Trophoblast cell (in vitro differentiated cells and primary cell): Measurements from ENCODE around the gene BAZ2A.

ENCODE experiments used
- DNase-seq, 2 donors: peaks; one replicate each; pipeline ENCODE4 v3.0.0-alpha.2; 2016
- H2AFZ ChIP-seq: 2 replicates; pipeline ENCODE4 v1.6.1; 2013; ENCODE audit warnings: low read length, moderate library complexity, mild to moderate bottlenecking; ENCODE audit not compliant: insufficient read depth, poor library complexity
- H2AK5ac ChIP-seq: 2 replicates; pipeline ENCODE4 v1.6.1; 2013; ENCODE audit warnings: mild to moderate bottlenecking, low read length
- H2BK120ac ChIP-seq: 2 replicates; pipeline ENCODE4 v1.6.1; 2013; ENCODE audit warnings: low read length, mild to moderate bottlenecking, moderate library complexity; ENCODE audit not compliant: insufficient read depth, poor library complexity
- H2BK12ac ChIP-seq: 2 replicates; pipeline ENCODE4 v1.6.1; 2013; ENCODE audit warnings: mild to moderate bottlenecking, low read length, moderate library complexity
- H2BK5ac ChIP-seq: 2 replicates; pipeline ENCODE4 v1.6.1; 2013; ENCODE audit warnings: low read length, low read depth, moderate library complexity, mild to moderate bottlenecking; ENCODE audit not compliant: poor library complexity
- H3K14ac ChIP-seq: 2 replicates; pipeline ENCODE4 v1.6.1; 2013; ENCODE audit warnings: mild to moderate bottlenecking, low read length
- H3K18ac ChIP-seq: 2 replicates; pipeline ENCODE4 v1.6.1; 2013; ENCODE audit warnings: mild to moderate bottlenecking, low read length
- H3K23ac ChIP-seq: 2 replicates; pipeline ENCODE4 v1.6.1; 2013; ENCODE audit warnings: low read length
- H3K27ac ChIP-seq: 2 replicates; pipeline ENCODE4 v1.5.1; 2013; ENCODE audit warnings: low read depth, mild to moderate bottlenecking, inconsistent platforms, low read length, moderate library complexity
- H3K27me3 ChIP-seq: 2 replicates; pipeline ENCODE4 v1.6.1; 2013; ENCODE audit warnings: inconsistent platforms, mild to moderate bottlenecking, low read length, moderate library complexity; ENCODE audit not compliant: insufficient read depth
- H3K36me3 ChIP-seq, 2 experiments: 1 replicate in 1 of 2; 2 replicates in 1 of 2; pipeline ENCODE4 v1.6.1; 2013; ENCODE audit warnings: low read length in 2 of 2, mild to moderate bottlenecking in 2 of 2, moderate library complexity in 1 of 2; ENCODE audit not compliant: insufficient read depth in 2 of 2, control insufficient read depth in 1 of 2
- H3K4ac ChIP-seq: 2 replicates; pipeline ENCODE4 v1.6.1; 2013; ENCODE audit warnings: low read depth, mild to moderate bottlenecking, low read length, moderate library complexity
- H3K4me1 ChIP-seq, 2 experiments: 1 replicate in 1 of 2; 2 replicates in 1 of 2; pipeline ENCODE4 v1.6.1; 2013; ENCODE audit warnings: low read length in 2 of 2, mild to moderate bottlenecking in 2 of 2, moderate library complexity in 1 of 2; ENCODE audit not compliant: insufficient read depth in 2 of 2, control insufficient read depth in 1 of 2
- H3K4me2 ChIP-seq: 2 replicates; pipeline ENCODE4 v1.6.1; 2013; ENCODE audit warnings: inconsistent platforms, mild to moderate bottlenecking, low read length, moderate library complexity
- H3K4me3 ChIP-seq: 2 replicates; pipeline ENCODE4 v1.5.1; 2013; ENCODE audit warnings: mild to moderate bottlenecking, low read depth, low read length, inconsistent platforms
- H3K79me1 ChIP-seq: one replicate; pipeline ENCODE4 v1.6.1; 2013; ENCODE audit warnings: low read length
- H3K79me2 ChIP-seq: 2 replicates; pipeline ENCODE4 v1.6.1; 2013; ENCODE audit warnings: low read length, mild to moderate bottlenecking; ENCODE audit not compliant: control insufficient read depth, insufficient read depth, poor library complexity
- H3K9ac ChIP-seq: 2 replicates; pipeline ENCODE4 v1.6.1; 2013; ENCODE audit warnings: mild to moderate bottlenecking, low read length
- H3K9me3 ChIP-seq: 2 replicates; pipeline ENCODE4 v1.6.1; 2013; ENCODE audit warnings: low read depth, mild to moderate bottlenecking, control low read depth, inconsistent platforms, low read length; ENCODE audit not compliant: insufficient read depth
- H4K12ac ChIP-seq: 2 replicates; pipeline ENCODE4 v1.6.1; 2013; ENCODE audit warnings: low read depth, mild to moderate bottlenecking, low read length, moderate library complexity
- H4K8ac ChIP-seq: 2 replicates; pipeline ENCODE4 v1.6.1; 2013; ENCODE audit warnings: low read depth, mild to moderate bottlenecking, low read length, moderate library complexity
- H4K91ac ChIP-seq: one replicate; pipeline ENCODE4 v1.6.1; 2013; ENCODE audit warnings: low read depth, mild to moderate bottlenecking, low read length, moderate library complexity
- WGBS: extraction: QIAGEN DNeasy Blood & Tissue Kit; methylation state at CpG from one replicate; pipeline ENCODE4 v1.1.7; 2013; ENCODE audit warnings: missing lambda C conversion rate; ENCODE audit not compliant: insufficient read length, insufficient coverage; ENCODE audit errors: extremely low coverage; 5-methylcytosine and 5-hydroxymethylcytosine counted together

BAZ2A gene

GRCh38 chr12:56596815-56597214 lies 33.3 kb downstream of the BAZ2A start:
- Histone ChIP-seq H2AK5ac (no peak overlapping the region), H3K4me3 (no peak overlapping the region), H2BK12ac (no peak overlapping the region), H3K9ac (no peak overlapping the region), H3K4me1 (peaks cover 0 to 2% of the 10 kb centered on the region in 2 experiments), H2BK5ac (no peak overlapping the region), H3K14ac (no peak overlapping the region), H3K27ac (no peak overlapping the region), H3K23ac (no peak overlapping the region), H3K36me3 (peaks cover 48 to 53% of the 10 kb centered on the region in 2 experiments), H3K9me3 (peaks cover 1% of the 10 kb centered on the region), H4K8ac (no peak overlapping the region), H4K12ac (no peak overlapping the region), H3K79me1 (no peaks in the 10 kb centered on the region), H4K91ac (no peak overlapping the region), H2BK120ac (no peak overlapping the region), H3K18ac (no peak overlapping the region), H3K27me3 (no peaks in the 10 kb centered on the region), H3K4me2 (no peak overlapping the region), H2AFZ (no peak overlapping the region), H3K79me2 (no peaks in the 10 kb centered on the region), H3K4ac (no peak overlapping the region)
- no CpG with 5 or more reads among the region's 3 CpGs for WGBS
- no peak for DNase-seq

GRCh38 chr12:56593909-56594621 lies 36.1 kb downstream of the BAZ2A start:
- H2BK5ac ChIP-seq = no peak overlapping the region
- no CpG with 5 or more reads among the region's 8 CpGs for WGBS
- H3K23ac ChIP-seq = no peak overlapping the region
- H3K27ac ChIP-seq = peak overlapping the region; percentile 3
- DNase-seq = peak; percentile 75 to 85
- no peak overlapping the region for H3K4me2 ChIP-seq
- no peak overlapping the region for H4K12ac ChIP-seq
- peaks cover 30 to 39% of the 10 kb centered on the region in 2 experiments for H3K36me3 ChIP-seq
- H4K8ac ChIP-seq = no peak overlapping the region
- H2BK120ac ChIP-seq = no peak overlapping the region
- no peak overlapping the region for H3K9ac ChIP-seq
- no peak overlapping the region for H3K4ac ChIP-seq
- no peaks in the 10 kb centered on the region for H3K9me3 ChIP-seq
- no peak overlapping the region for H2BK12ac ChIP-seq
- no peaks in the 10 kb centered on the region for H3K79me1 ChIP-seq
- no peak overlapping the region for H2AK5ac ChIP-seq
- no peaks in the 10 kb centered on the region for H3K79me2 ChIP-seq
- H4K91ac ChIP-seq = no peak overlapping the region
- H3K27me3 ChIP-seq = no peaks in the 10 kb centered on the region
- H3K4me3 ChIP-seq = no peak overlapping the region
- H3K14ac ChIP-seq = no peak overlapping the region
- H3K18ac ChIP-seq = no peak overlapping the region
- H2AFZ ChIP-seq = no peak overlapping the region
- H3K4me1 ChIP-seq = peaks cover 0 to 2% of the 10 kb centered on the region in 2 experiments

DNA sequence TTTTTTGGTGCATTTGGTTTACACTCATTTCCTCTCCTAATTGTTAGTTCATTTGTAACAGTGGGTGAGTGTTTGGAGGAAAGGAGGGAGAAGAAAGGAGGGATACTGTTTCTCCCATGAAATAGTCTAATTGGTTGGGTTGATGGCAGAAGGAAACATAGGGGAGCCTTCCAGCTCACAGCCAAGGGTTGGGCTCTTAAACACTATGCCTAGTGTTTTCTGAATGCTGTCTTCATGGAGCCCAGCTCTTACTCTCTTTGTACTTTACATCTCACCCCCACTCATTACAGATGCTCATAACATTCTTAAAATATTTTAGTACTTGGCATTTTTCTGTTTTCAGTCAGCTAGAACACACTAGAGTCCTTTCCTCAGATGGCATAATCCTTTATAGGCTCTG lies 38.2 kb downstream of the BAZ2A start:
- peaks cover 26 to 43% of the 10 kb centered on the region in 2 experiments for H3K36me3 ChIP-seq
- DNase-seq = no peak

GRCh38 chr12:56591126-56591525 lies 39.0 kb downstream of the BAZ2A start:
- no peak for DNase-seq
- no peak overlapping the region for H4K8ac ChIP-seq
- H3K18ac ChIP-seq = no peak overlapping the region
- H3K4ac ChIP-seq = no peak overlapping the region
- no peak overlapping the region for H4K12ac ChIP-seq
- no peak overlapping the region for H3K27ac ChIP-seq
- no peak overlapping the region for H2AFZ ChIP-seq
- H2AK5ac ChIP-seq = no peak overlapping the region
- H3K14ac ChIP-seq = no peak overlapping the region
- no peak overlapping the region for H3K9ac ChIP-seq
- H4K91ac ChIP-seq = no peak overlapping the region
- no peaks in the 10 kb centered on the region for H3K9me3 ChIP-seq
- H2BK12ac ChIP-seq = no peak overlapping the region
- no peak overlapping the region for H3K4me3 ChIP-seq
- peaks cover 0 to 2% of the 10 kb centered on the region in 2 experiments for H3K4me1 ChIP-seq
- H3K27me3 ChIP-seq = no peaks in the 10 kb centered on the region
- no peak overlapping the region for H3K4me2 ChIP-seq
- H3K79me1 ChIP-seq = no peaks in the 10 kb centered on the region
- no peak overlapping the region for H2BK120ac ChIP-seq
- no peak overlapping the region for H3K23ac ChIP-seq
- H3K79me2 ChIP-seq = no peaks in the 10 kb centered on the region
- no peak overlapping the region for H2BK5ac ChIP-seq
- WGBS = no CpG with 5 or more reads among the region's 5 CpGs
- peaks cover 24 to 43% of the 10 kb centered on the region in 2 experiments for H3K36me3 ChIP-seq

More for the DNA sequence above, 38.2 kb downstream of the BAZ2A start:
- Histone ChIP-seq H3K4ac (no peak overlapping the region), H4K8ac (no peak overlapping the region), H2AK5ac (no peak overlapping the region), H4K91ac (no peak overlapping the region), H2BK12ac (no peak overlapping the region), H2BK5ac (no peak overlapping the region), H3K9ac (no peak overlapping the region), H3K79me1 (no peaks in the 10 kb centered on the region), H3K27ac (no peak overlapping the region), H3K9me3 (no peaks in the 10 kb centered on the region), H2AFZ (no peak overlapping the region), H3K27me3 (no peaks in the 10 kb centered on the region), H3K79me2 (no peaks in the 10 kb centered on the region), H3K18ac (no peak overlapping the region), H3K4me3 (no peak overlapping the region), H3K23ac (no peak overlapping the region), H4K12ac (no peak overlapping the region), H3K14ac (no peak overlapping the region), H3K4me2 (no peak overlapping the region), H2BK120ac (no peak overlapping the region), H3K4me1 (peaks cover 0 to 2% of the 10 kb centered on the region in 2 experiments)
